DLD1 (cell line): ENCODE data around the gene CAT.
"Not testable (repeated sequence)": the region's sequence is repeated elsewhere in the genome, so short reads cannot be mapped to it uniquely, and the experiment has no call there.

Experiments used
- in situ Hi-C: cut with HindIII; loops from 2 replicates; pipeline ENCODE4 v1.10.0; 2017; ENCODE audit warnings: low sequenced_read_pairs

CAT gene

DNA sequence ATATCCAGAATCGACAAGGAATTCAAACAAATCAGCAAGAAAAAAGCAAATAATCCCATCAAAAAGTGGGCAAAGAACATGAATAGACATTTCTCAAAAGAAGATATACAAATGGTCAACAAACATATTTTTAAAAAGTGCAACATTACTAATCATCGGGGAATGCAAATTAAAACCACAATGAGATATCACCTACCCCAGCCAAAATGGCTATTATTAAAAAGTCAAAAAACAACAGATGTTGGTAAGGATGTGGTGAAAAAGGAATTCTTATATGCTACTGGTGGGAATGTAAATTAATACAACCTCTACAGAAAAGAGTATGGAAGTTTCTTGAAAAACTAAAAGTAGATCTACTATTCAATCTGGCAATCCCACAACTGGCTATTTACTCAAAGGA is 13.9 kb upstream of the CAT start:
- in situ Hi-C loops = not testable (repeated sequence)

- in situ Hi-C loops = no loop called here
Measured at GRCh38 chr11:34425360-34425759, 13.4 kb upstream of the CAT start.

GRCh38 chr11:34425867-34426266 is 12.9 kb upstream of the CAT start:
- in situ Hi-C loops = no loop called here

GRCh38 chr11:34426766-34427185 is 12.0 kb upstream of the CAT start:
- in situ Hi-C loops = no loop called here

GRCh38 chr11:34427186-34427805 is 11.4 kb upstream of the CAT start:
- in situ Hi-C loops = no loop called here

DNA sequence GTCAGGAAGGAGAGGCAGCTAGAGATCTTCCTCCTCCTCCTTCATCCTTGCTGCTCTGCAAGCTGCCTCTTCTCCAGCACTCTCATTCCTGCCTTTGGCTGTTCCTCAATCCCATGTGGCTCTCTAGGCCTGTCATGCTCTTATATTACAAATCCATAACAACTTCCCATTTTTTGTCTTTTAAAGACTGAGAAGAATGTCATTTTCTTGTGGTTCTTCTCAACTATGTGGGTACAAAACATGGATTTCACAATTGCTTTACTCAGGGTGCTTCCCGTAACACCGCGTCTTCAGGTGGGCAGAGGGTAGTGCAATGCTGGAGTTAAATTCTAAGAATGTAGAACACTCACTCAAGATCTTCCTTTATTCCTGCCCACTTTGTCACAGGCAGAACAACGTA is 6.8 kb upstream of the CAT start:
- in situ Hi-C loops = no loop called here

DNA sequence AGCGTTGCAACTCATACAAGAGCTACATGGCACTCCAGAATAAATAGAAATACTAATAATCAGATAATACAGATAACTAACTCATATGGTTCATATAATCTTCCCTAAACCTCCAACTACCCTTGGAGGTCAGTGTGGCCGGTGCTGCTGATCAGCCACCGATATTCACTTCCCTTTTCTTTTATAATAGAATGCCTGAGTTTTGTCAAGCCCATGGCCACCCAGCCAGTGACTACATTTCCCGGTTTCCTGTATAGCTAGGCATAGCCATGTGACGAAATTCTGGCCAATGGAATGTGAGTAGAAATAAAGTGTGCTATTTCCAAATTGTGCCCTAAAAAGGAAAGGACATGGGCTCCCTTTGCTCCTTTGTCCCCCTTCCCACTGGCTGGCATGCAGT is 5.9 kb upstream of the CAT start:
- in situ Hi-C loops = no loop called here

- in situ Hi-C loops = no loop called here
Measured at GRCh38 chr11:34433899-34434298, 4.8 kb upstream of the CAT start.

GRCh38 chr11:34437224-34438125 is 1.3 kb upstream of the CAT start:
- in situ Hi-C loops = no loop called here

DNA sequence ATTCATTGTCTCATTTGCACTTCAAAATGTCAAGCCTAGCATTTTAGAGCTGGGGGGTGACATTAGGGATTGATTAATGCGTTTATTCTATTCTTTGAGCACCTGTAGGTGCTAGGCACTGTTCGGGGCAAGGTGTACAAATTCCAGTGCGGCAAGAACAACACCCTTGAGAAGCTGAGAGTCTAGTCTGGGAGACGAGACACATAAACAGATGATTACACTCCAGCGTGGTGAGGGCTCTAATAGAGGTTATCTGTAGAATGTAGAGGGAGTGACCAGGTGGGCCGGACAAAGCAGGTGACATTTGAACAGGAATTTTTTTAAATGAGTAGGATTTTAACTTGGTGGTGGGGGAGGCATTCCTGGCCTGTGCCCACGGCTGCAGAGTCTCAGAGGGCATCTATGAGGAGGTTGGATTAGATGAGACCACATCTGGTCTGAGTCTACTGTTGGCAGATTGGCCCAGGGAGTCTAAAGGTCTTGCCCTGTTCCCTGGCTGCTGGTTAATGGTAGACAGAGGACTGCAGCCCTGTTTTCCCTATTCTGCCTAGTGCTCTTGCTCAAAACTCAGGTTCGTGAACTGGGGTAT is 970 bp downstream of the CAT start:
- in situ Hi-C loops = no loop called here

GRCh38 chr11:34441814-34442213 is 3.1 kb downstream of the CAT start:
- in situ Hi-C loops = no loop called here

- in situ Hi-C loops = no loop called here
Measured at GRCh38 chr11:34443136-34443535, 4.4 kb downstream of the CAT start.

GRCh38 chr11:34444428-34444827 is 5.7 kb downstream of the CAT start:
- in situ Hi-C loops = no loop called here

DNA sequence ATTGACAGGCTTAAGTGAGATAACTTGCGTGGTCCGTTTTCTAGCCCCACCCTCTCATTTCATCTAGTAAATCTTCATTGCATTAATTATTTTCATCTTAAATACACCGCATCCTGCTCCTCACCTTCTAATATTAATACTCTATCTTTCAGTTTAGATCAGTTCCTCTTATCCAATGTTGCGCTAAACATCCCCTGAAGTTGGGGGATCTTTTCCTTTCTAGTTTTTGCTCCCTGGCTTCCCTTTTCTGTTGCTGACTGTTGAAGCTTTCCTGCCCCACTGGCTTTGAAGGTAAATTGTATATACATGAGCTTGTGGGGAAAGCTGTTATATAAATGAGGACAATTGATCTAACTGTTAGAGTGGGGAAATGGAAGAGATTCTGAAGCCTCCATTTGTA is 7.2 kb downstream of the CAT start:
- in situ Hi-C loops = no loop called here

GRCh38 chr11:34446386-34446785 is 7.7 kb downstream of the CAT start:
- in situ Hi-C loops = no loop called here

DNA sequence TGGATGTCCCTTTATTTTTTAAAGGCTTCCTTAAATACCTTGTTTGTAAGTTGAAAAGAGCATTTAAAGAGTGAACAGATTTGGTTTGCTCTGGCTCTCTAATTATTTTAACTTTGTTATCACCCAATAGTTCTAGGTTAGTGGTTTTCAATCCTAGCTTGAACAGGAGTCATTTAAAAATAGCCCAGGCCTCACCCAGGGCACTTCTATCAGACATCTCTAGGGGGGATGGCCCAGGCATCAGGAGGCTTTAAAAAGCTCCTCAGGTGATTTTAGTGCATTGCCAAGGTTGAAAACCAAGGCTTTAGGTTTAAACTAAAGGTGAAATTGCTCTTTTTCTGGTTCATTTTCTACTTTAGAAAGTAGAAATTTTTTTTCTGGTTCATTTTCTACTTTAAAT is 8.3 kb downstream of the CAT start:
- in situ Hi-C loops = no loop called here

GRCh38 chr11:34448223-34448994 is 9.7 kb downstream of the CAT start:
- in situ Hi-C loops = no loop called here

DNA sequence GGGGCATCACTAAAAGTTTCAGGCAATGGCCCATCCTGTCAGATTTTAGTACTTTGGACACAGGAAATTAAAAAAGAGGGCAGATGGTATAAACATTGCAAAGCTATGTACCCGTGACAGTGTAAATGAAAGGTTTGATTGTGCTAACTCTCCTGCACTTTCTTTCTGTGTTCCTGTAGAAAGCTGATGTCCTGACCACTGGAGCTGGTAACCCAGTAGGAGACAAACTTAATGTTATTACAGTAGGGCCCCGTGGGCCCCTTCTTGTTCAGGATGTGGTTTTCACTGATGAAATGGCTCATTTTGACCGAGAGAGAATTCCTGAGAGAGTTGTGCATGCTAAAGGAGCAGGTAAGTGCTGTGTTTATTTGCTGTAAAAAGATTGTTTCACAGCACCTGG is 10.3 kb downstream of the CAT start:
- in situ Hi-C loops = no loop called here

DNA sequence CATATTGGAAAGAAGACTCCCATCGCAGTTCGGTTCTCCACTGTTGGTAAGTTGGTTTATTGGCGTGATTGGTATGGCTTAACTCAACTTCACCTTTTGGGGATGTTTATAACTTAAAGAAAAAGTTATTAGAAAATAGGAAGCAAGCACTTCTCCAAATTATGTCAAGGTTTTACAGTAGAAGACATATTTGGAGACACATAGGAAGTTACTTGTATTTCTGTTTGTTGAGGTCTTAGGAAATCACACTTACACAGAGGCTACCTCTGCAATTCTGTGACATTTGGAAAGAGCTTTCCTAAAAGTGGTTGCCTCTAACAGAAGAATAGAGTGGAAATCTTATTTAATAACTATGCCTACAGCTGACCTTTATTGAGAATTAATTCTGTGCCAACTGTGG is 12.3 kb downstream of the CAT start:
- in situ Hi-C loops = no loop called here

DNA sequence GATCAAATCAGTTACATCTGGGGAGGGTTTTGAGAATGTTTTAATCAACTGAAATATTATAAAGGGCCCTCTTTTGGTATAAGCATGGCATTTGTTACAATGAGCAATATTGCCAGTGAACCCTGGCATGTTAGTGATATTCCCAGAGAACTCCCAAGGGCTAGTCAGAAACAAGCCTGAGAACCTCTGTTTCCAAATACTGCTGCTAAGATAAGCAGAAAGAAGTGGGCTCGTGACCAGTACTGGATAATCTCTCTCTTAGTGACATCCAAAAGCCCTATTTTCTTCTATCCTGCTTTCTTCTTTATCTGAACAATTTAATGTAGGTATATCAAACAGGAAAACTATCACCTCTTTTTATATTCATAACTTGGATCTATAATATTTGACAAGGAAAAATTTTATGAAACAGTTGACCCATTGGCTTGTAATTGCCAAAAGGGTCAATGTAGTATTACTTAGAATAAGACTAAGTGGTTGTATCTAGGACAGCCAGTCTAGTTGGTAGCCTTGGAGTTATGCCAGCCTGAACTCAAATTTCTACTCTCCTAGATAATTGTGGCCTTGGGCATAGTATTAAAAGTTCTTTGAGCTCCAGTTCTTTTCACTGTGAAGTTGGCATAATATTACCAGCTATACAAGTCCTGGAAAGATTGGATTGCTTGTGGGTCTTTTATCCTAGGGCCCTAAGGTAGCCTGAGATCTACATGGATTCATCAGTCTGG is 15.7 kb downstream of the CAT start:
- in situ Hi-C loops = no loop called here

DNA sequence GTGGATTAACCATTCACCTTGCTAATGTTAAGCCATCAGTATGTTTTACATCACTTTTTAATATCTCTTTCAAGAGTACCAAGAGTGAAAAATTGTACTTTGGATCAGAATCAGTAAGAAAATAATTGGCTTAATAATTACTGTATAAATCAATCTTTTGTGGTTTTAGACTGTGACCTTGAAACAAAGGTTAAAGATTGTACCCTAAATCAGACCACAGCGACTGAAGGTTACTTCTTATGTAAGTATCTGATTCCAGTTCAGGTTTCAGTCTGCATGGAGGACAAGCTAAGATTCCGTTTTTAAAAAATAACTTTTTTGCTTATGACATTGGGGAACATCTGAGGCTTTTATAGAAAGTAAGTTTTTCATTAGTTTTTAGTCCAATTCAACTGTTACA is 18.9 kb downstream of the CAT start:
- in situ Hi-C loops = no loop called here
